Raji (cell line): ENCODE measurements around the gene SUPT4H1.

Source experiments
- POLR2A ChIP-seq: IDR thresholded peaks from 2 replicates; pipeline ENCODE4 v1.6.1; 2011; ENCODE audit warnings: low read depth, low read length, control low read depth; ENCODE audit not compliant: insufficient read depth

The SUPT4H1 gene

DNA sequence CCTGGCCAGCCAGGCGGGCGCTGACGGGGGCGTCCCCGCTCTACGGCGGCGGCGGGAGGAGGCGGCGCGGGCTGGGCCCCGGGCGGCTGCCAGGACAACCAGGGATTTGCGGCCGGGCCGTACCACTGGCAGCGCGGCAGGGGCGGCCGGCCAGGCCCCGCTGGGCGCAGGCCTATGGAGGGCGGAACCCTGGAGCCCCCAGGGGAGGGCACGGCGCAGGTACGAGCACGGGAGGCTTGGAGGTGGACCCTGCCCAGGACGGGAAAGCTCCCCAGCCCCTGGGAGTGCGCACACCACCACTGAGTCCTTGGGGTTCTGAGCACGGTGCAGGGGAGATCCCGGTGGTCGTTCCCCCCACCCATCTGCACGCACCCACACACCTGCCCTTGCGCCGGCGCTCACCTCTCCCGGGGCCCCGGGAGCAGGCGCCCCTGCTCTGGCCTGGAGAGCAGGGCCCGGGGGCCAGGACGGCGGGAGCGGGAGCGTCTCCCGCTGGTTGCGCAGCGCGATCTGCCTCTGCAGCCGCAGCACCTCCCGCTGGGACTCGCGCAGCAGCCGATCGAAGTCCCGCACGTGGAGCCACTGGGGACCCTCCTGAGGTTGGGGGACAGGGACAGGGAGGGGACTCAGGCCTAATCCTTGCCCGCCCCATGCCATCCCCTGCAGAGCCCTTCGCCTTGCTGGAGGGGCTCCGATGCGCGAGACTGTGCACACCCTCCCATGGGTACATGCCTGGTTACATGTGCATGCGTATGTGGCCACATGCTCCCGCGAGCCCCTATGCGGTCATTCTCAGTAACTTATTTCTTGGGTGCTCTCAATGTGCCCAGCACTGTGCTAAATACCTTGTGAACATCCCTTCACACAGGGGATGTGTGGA is 27.4 kb downstream of the SUPT4H1 start:
- no peak for TF ChIP-seq POLR2A

DNA sequence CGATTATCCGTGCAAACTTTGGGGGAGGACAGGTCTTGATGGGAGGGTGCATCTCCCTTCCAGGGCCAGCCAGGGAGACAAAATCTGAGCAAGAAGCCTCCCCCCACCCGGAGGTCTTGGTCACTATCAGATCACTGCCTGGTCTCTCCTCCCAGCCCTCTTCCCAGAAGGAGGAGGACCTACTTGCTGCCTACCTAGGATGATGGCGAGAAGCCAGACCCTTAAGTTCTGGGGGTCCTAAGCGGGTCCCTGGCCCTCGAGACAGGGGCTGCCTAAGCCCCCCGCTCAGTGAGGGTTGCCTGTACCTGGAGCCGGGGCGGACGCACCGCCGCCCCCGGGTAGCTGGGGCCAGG is 28.0 kb downstream of the SUPT4H1 start:
- no peak for TF ChIP-seq POLR2A

- TF ChIP-seq POLR2A, result no peak
These were observed 28.5 kb downstream of the SUPT4H1 start for GRCh38 chr17:58323366-58324055.

GRCh38 chr17:58322581-58323185 is 29.3 kb downstream of the SUPT4H1 start:
- TF ChIP-seq POLR2A, result no peak

- no peak for TF ChIP-seq POLR2A
These were observed 30.2 kb downstream of the SUPT4H1 start for GRCh38 chr17:58321571-58322525.

DNA sequence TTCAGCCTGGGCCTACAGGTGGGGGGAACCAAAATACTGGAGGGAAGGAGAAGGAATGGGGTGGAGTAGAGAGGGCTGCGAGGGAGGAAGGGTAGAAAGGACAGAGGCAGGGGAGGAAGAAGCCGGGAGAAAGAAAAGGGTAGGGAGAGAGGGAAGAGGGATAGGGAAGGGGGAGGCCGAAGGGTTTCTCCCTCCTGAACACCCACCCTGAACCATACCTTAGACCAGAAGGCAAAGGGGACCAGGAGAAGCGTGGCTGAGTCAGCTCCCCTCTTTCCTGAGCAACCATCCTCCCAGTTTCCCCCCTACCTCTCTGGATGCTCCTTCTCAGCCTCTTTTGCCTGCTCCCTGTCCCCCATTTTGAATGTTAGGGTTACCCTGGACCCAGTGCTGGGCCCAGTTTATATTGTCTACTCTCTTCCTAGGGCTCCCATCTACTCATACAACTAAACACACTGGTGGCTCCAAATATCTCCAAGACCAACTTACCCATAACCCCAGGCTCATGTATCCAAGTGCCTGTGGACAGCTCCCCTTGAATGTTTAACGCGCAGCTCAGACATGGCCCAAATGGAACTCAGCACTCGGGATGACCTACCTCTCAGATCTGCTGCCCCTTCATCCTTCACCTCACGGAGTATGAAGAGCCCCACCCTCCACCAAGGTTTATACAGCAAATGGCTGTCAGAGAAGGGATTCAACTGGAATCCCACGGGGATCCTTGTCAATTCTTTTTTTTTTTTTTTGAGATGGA is 31.3 kb downstream of the SUPT4H1 start:
- no peak for TF ChIP-seq POLR2A

- TF ChIP-seq POLR2A, result no peak
These were observed 31.8 kb downstream of the SUPT4H1 start for GRCh38 chr17:58320163-58320558.

- TF ChIP-seq POLR2A, result no peak
These were observed 32.5 kb downstream of the SUPT4H1 start for GRCh38 chr17:58319173-58320162.

GRCh38 chr17:58318627-58319172 is 33.3 kb downstream of the SUPT4H1 start:
- TF ChIP-seq POLR2A, result no peak

- TF ChIP-seq POLR2A, result no peak
These were observed 33.9 kb downstream of the SUPT4H1 start for GRCh38 chr17:58318065-58318481.

DNA sequence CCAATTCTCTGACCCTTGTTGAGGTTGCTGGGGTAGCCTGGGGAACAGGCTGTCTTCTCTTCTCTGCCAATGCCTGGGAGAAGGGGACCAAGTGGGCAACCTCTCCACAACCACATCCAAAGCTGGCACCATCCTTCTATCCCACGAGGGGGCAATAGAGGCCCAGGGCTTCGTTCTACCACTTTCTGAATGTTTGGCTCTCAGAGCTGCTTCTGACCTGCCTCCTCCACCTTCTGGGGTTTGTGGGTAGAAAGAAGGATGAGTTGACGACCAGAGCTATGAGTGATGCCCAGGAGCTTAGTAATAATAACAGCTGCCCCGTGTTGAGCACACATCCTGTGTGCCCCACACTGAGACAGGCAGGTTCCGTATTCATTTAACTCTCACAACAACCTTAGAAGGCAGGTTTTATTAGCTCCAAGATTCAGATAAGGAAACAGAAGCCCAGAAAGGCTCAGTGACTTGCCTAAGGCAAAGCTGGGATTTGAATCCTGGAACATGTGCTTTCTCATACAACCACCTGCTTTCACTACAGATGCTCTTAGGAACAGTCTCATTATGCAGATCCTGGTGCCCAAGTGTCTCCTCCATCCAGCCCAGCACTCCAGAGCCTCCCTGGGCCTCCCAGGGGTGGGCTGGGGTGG is 34.5 kb downstream of the SUPT4H1 start:
- TF ChIP-seq POLR2A, result no peak

- no peak for TF ChIP-seq POLR2A
These were observed 35.6 kb downstream of the SUPT4H1 start for GRCh38 chr17:58316260-58316960.

DNA sequence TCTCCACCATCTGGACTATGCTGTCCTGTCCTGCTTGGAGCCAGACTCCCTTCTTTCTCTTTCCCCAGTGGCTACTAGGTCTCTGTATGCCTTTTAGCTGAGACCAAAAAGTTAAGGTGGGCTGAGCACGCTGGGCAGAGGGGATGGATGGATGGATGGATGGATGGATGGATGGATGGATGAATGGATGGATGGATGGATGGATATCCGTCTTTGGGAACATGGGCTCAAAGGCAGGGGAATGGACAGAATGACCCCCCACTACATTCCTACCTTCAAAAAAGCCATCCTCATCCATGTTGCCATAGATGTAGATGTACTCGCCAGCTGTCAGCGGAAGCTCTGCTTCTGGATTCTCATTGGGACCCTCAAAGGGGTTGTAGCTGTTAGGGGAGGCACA is 36.3 kb downstream of the SUPT4H1 start:
- no peak for TF ChIP-seq POLR2A
